GM06990 (cell line): ENCODE results near the gene SLC16A3.
A peak's percentile ranks its signal among the peaks of the same experiment; 100 is the strongest.
"Not testable (repeated sequence)": the region's sequence is repeated elsewhere in the genome, so short reads cannot be mapped to it uniquely, and the experiment has no call there.

Source experiments
- DNase-seq: peaks from one replicate; pipeline ENCODE4 v3.0.0-alpha.2; 2011; ENCODE audit not compliant: insufficient read length; ENCODE audit errors: extremely low read depth
- H3K27me3 ChIP-seq: replicated peaks from 2 replicates; pipeline ENCODE4 v1.6.0; 2011; ENCODE audit warnings: low read length; ENCODE audit not compliant: control insufficient read depth, insufficient read depth
- H3K36me3 ChIP-seq: 2 replicates; pipeline ENCODE4 v1.5.1; 2011; ENCODE audit warnings: low read length; ENCODE audit not compliant: control insufficient read depth, insufficient read depth
- H3K4me3 ChIP-seq: replicated peaks from 2 replicates; pipeline ENCODE4 v1.5.1; 2011; ENCODE audit warnings: low read depth, mild to moderate bottlenecking, control low read depth, low read length
- TF ChIP-seq, protein P1 (sequence below): IDR thresholded peaks from 2 replicates; pipeline ENCODE4 v1.5.1; 2011; ENCODE audit warnings: low read length, control low read depth, mild to moderate bottlenecking, inconsistent platforms; ENCODE audit not compliant: insufficient read depth, poor library complexity, severe bottlenecking

The SLC16A3 gene

DNA sequence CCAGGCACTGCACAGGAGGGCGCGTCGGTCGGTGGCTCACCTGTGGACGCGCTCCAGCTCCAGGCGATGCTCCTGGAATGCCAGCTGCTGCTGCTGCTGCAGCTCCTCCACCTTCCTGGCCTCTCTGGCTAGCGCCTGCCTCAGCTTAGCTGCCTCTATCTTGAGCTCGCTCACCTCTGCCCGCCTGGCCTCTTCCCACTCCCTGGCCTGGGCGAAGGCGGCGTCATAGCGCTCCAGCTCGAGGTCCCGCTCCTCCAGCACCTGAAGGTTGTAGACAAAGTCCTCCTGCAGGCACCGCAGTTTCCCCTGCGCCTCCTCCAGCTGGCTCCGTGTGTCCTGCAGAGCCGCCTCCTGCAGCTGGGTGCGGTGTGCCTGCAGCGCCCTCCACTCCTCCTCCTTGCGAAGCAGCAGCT lies 27.3 kb upstream of the SLC16A3 start:
- no peak overlapping the region for H3K4me3 ChIP-seq

DNA sequence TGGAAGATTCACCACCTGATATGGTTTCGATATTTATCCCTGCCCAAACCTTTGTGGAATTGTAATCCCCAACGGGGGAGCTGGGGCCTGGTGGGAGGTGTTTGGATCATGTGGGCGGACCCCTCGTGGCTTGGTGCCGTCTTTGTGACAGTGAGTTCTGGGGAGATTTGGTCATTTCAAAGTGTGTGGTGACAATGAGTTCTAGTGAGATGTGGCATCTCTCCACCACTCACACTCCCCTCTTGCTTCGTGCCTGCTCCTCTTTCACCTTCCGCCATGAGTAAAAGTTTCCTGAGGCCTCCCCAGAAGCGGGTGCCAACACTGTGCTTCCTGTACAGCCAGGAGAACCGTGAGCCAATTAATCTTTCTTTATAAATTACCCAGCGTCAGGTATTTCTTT lies 25.9 kb upstream of the SLC16A3 start:
- no peak for DNase-seq
- TF ChIP-seq, protein P1, sequence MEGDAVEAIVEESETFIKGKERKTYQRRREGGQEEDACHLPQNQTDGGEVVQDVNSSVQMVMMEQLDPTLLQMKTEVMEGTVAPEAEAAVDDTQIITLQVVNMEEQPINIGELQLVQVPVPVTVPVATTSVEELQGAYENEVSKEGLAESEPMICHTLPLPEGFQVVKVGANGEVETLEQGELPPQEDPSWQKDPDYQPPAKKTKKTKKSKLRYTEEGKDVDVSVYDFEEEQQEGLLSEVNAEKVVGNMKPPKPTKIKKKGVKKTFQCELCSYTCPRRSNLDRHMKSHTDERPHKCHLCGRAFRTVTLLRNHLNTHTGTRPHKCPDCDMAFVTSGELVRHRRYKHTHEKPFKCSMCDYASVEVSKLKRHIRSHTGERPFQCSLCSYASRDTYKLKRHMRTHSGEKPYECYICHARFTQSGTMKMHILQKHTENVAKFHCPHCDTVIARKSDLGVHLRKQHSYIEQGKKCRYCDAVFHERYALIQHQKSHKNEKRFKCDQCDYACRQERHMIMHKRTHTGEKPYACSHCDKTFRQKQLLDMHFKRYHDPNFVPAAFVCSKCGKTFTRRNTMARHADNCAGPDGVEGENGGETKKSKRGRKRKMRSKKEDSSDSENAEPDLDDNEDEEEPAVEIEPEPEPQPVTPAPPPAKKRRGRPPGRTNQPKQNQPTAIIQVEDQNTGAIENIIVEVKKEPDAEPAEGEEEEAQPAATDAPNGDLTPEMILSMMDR = no peak
- Histone ChIP-seq H3K36me3 (no peaks in the 10 kb centered on the region; the same call in 1 of the 2 replicates), H3K27me3 (no peaks in the 10 kb centered on the region), H3K4me3 (no peak overlapping the region)

More for the DNA sequence above, 27.3 kb upstream of the SLC16A3 start:
- TF ChIP-seq, protein P1 = no peak
- DNase-seq = no peak
- H3K27me3 ChIP-seq = no peaks in the 10 kb centered on the region
- H3K36me3 ChIP-seq = no peaks in the 10 kb centered on the region; the same call in 1 of the 2 replicates

GRCh38 chr17:82203920-82204319 lies 24.9 kb upstream of the SLC16A3 start:
- no peaks in the 10 kb centered on the region for H3K27me3 ChIP-seq
- H3K36me3 ChIP-seq = no peaks in the 10 kb centered on the region; the same call in 1 of the 2 replicates
- no peak overlapping the region for H3K4me3 ChIP-seq
- DNase-seq = no peak
- TF ChIP-seq, protein P1 = no peak

GRCh38 chr17:82204831-82205719 lies 23.8 kb upstream of the SLC16A3 start:
- no peaks in the 10 kb centered on the region; the same call in 1 of the 2 replicates for H3K36me3 ChIP-seq
- H3K4me3 ChIP-seq = no peak overlapping the region
- H3K27me3 ChIP-seq = no peaks in the 10 kb centered on the region
- DNase-seq = no peak
- TF ChIP-seq, protein P1 = no peak

DNA sequence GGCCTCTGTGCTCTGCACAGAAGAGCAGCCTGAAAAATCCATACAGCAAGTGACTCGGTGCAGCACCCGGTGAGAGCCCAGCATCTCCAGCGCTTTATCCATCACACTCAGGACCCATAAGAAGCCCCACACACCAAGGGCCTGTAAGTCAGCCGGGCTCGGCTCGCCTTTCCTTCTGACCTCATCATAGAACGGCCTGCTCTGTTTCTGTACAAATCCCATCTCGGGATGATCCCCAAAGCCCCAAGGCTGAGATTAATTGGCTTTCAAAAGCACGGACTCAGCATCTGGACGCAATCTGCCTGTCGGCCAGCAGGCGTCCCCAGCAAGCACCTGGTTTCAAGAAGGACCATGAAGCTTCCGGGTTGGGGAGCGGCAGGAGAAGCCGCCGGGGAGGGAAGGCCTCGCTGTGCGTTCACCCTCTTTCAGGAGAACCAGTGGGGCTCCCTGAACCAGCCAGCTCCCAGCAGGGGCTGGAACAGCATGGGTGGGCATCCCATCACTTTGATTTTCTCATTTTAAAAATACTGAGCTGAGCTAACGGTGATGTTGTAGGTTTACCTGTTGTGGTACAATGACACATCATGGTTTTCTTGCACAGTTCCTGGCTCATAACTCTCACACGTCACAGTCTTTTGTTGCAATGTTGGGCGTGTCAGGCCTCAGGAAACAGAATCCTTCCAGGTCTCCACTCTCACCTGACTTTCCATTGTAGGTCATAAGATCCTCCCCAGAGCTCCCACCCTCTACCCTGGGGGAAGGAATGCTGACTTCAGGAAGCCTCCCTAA lies 22.9 kb upstream of the SLC16A3 start:
- peak; percentile 80 for DNase-seq
- no peaks in the 10 kb centered on the region; the same call in 1 of the 2 replicates for H3K36me3 ChIP-seq
- H3K27me3 ChIP-seq = no peaks in the 10 kb centered on the region
- H3K4me3 ChIP-seq = no peak overlapping the region
- TF ChIP-seq, protein P1 = peak; percentile 94

DNA sequence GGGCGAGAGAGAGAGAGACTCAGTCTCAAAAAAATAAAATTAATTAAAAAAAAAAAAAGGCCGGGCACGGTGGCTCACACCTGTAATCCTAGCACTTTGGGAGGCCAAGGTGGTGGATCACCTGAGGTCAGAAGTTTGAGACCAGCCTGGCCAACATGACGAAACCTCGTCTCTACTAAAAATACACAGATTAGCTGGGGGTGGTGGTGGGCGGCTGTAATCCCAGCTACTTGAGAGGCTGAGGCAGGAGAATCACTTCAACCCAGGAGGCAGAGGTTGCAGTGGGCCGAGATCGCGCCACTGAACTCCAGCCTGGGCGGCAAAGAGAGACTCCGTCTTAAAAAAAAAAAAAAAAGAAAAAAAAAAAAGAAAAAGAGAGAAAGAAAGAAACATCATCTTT lies 18.2 kb upstream of the SLC16A3 start:
- H3K27me3 ChIP-seq, H3K4me3 ChIP-seq, DNase-seq, H3K36me3 ChIP-seq: not testable (repeated sequence)
